GM12878 (cell line): ENCODE data around the gene PLK5. TPM values are rescaled to one million over a fixed set of nuclear protein-coding genes. Genes with fewer than 3 reads are reported as not detected.

ENCODE experiments used
- ATAC-seq: fragments of 200-7000 bp; cut with Tn5 transposase; 3 replicates; pipeline ENCODE4 v1.9.1; 2020; ENCODE audit warnings: mild to moderate bottlenecking, moderate library complexity
- BruUV-seq: library from RNA; stranded (reverse); fragments of 400-500 nt; replicated peaks from 2 replicates; lab custom pipeline; 2021; lab: Mats Ljungman, UMichigan
- CTCF ChIA-PET: fragments of 300-600 bp; sonication (Branson Sonifier 250); formaldehyde crosslinking; extraction: SDS; loops from one replicate; lab custom pipeline; 2021; ENCODE audit warnings: inconsistent platforms; lab: Yijun Ruan, JAX
- POLR2A ChIA-PET: fragments of 350-600 bp; formaldehyde crosslinking; extraction: SDS; loops from one replicate; lab custom pipeline; 2021; ENCODE audit warnings: inconsistent platforms; lab: Charles Lee
- RAD21 ChIA-PET: fragments of 300-600 bp; sonication (Branson Sonifier 250); formaldehyde crosslinking; loops from one replicate; lab custom pipeline; 2023; ENCODE audit warnings: antibody characterized with exemption; ENCODE audit not compliant: unreplicated experiment; lab: Charles Lee
- SMC1A ChIA-PET: fragments of 300-600 bp; sonication (Branson Sonifier 250); formaldehyde crosslinking; loops from one replicate; lab custom pipeline; 2023; ENCODE audit not compliant: unreplicated experiment, uncharacterized antibody; lab: Charles Lee
- DNase-seq: peaks from one replicate; pipeline ENCODE4 v3.0.0-alpha.2; 2011; ENCODE audit warnings: low read depth, low spot score
- FAIRE-seq: peaks from 3 replicates; lab custom pipeline; 2011; peaks lifted over from hg19 to GRCh38; lab: Jason Lieb, UNC
- H2AFZ ChIP-seq: 2 replicates; pipeline ENCODE4 v1.6.0; 2011; ENCODE audit warnings: low read depth, low read length, control low read depth; ENCODE audit not compliant: control insufficient read depth
- H3K27ac ChIP-seq: 2 replicates; pipeline ENCODE4 v1.5.1; 2011; ENCODE audit warnings: control low read depth; ENCODE audit not compliant: control insufficient read depth, insufficient read depth
- H3K27me3 ChIP-seq, 2 experiments: replicated peaks in 1 of 2; 2 replicates each; pipeline versions ENCODE4 v1.6.0 to v1.6.1; 2011; ENCODE audit warnings: low read length in 1 of 2; ENCODE audit not compliant: control insufficient read depth in 2 of 2, insufficient read depth in 2 of 2
- H3K36me3 ChIP-seq, 2 experiments: 2 replicates each; pipeline ENCODE4 v1.5.1; 2011; ENCODE audit warnings: low read length in 1 of 2; ENCODE audit not compliant: control insufficient read depth in 2 of 2, insufficient read depth in 2 of 2
- H3K4me1 ChIP-seq: 2 replicates; pipeline ENCODE4 v1.6.1; 2011; ENCODE audit warnings: mild to moderate bottlenecking, low read length, moderate library complexity, mixed read lengths; ENCODE audit not compliant: control insufficient read depth, insufficient read depth
- H3K4me2 ChIP-seq: 2 replicates; pipeline ENCODE4 v1.6.0; 2011; ENCODE audit warnings: control low read depth; ENCODE audit not compliant: control insufficient read depth, insufficient read depth
- H3K4me3 ChIP-seq: fragments of 200-600 bp; sonication (generic); 2 replicates; pipeline ENCODE4 v1.5.1; 2016
- H3K79me2 ChIP-seq: 2 replicates; pipeline ENCODE4 v1.6.0; 2011; ENCODE audit warnings: low read length; ENCODE audit not compliant: control insufficient read depth, insufficient read depth
- H3K9ac ChIP-seq: 2 replicates; pipeline ENCODE4 v1.8.0; 2011; ENCODE audit warnings: low read length, control low read depth, mixed read lengths; ENCODE audit not compliant: control insufficient read depth, insufficient read depth
- H3K9me3 ChIP-seq: replicated peaks from 3 replicates; pipeline ENCODE4 v1.5.1; 2011; ENCODE audit warnings: mild to moderate bottlenecking, low read length; ENCODE audit not compliant: control insufficient read depth, insufficient read depth
- H4K20me1 ChIP-seq: 2 replicates; pipeline ENCODE4 v1.6.0; 2011; ENCODE audit not compliant: control insufficient read depth, insufficient read depth
- CREB1 ChIP-seq: IDR thresholded peaks from 2 replicates; pipeline ENCODE4 v1.6.1; 2012; ENCODE audit warnings: low read depth, mild to moderate bottlenecking, inconsistent platforms
- EP300 ChIP-seq, 2 experiments: fragments of 150-350 bp in 1 of 2; IDR thresholded peaks; 2 replicates each; pipeline ENCODE4 v1.6.1; 2011 to 2012; ENCODE audit warnings: low read depth in 2 of 2, low read length in 2 of 2, borderline replicate concordance in 1 of 2, improper control_type of control experiment in 1 of 2, inconsistent platforms in 1 of 2; ENCODE audit not compliant: control insufficient read depth in 1 of 2
- HDGF ChIP-seq: fragments of 450-650 bp; IDR thresholded peaks from 2 replicates; pipeline ENCODE4 v1.6.1; 2016; ENCODE audit warnings: antibody characterized with exemption
- NR2F1 ChIP-seq: fragments of 450-650 bp; conservative IDR thresholded peaks from 2 replicates; pipeline ENCODE4 v1.6.1; 2017; ENCODE audit warnings: mild to moderate bottlenecking
- RAD21 ChIP-seq: IDR thresholded peaks from 2 replicates; pipeline ENCODE4 v1.6.1; 2011; ENCODE audit warnings: mild to moderate bottlenecking, low read depth, low read length, moderate library complexity; ENCODE audit not compliant: insufficient read depth
- SIN3A ChIP-seq: IDR thresholded peaks from 2 replicates; pipeline ENCODE4 v1.6.1; 2012; ENCODE audit warnings: low read depth, low read length, improper control_type of control experiment
- SPI1 ChIP-seq: IDR thresholded peaks from 2 replicates; pipeline ENCODE4 v1.6.1; 2011; ENCODE audit warnings: low read depth, mild to moderate bottlenecking, low read length, moderate library complexity, borderline replicate concordance; ENCODE audit not compliant: insufficient read depth
- STAT1 ChIP-seq: fragments of 450-650 bp; conservative IDR thresholded peaks from 2 replicates; pipeline ENCODE4 v1.6.1; 2014; ENCODE audit warnings: antibody characterized with exemption, mild to moderate bottlenecking
- STAT3 ChIP-seq: IDR thresholded peaks from 2 replicates; pipeline ENCODE4 v1.6.1; 2011; ENCODE audit warnings: low read depth, low read length, improper control_type of control experiment
- TAF1 ChIP-seq: IDR thresholded peaks from 2 replicates; pipeline ENCODE4 v1.6.1; 2011; ENCODE audit warnings: mild to moderate bottlenecking, low read depth, low read length, borderline replicate concordance
- WGBS: methylation state at CpG from one replicate; pipeline ENCODE4 v1.1.6; 2016; ENCODE audit warnings: low lambda C conversion rate; ENCODE audit not compliant: insufficient replicate concordance, insufficient coverage; ENCODE audit errors: missing lambda C conversion rate; 5-methylcytosine and 5-hydroxymethylcytosine counted together
- in situ Hi-C: fragments of 300-500 bp; cut with MboI; formaldehyde crosslinking; loops from 9 replicates; pipeline ENCODE4 v1.14.3; 2018; ENCODE audit warnings: mixed read lengths
- intact Hi-C: fragments of 100-400 bp; cut with micrococcal nuclease; formaldehyde crosslinking; loops from one replicate; pipeline ENCODE4 v1.14.2; 2022; ENCODE audit not compliant: unreplicated experiment
- polyA plus RNA-seq, 11 experiments: library from polyadenylated mRNA; depleted of rRNA in 4 of 11; unstranded in 6 of 11; stranded (reverse) in 5 of 11; fragments of >200 nt; fragmentation: Nextera tagmentation in 4 of 11; fragmentation: Illumina TruSeq in 1 of 11; extraction: Ambion mirVana in 4 of 11; extraction: Trizol in 1 of 11; gene quantifications; 1 replicate in 1 of 11; 2 replicates in 10 of 11; pipeline versions ENCODE4 v1.2.1 to v1.2.3, GENCODE V29; 2011 to 2016; ENCODE audit warnings: inconsistent platforms in 2 of 11, missing spikeins in 2 of 11, low read depth in 1 of 11
- total RNA-seq, 4 experiments: library from RNA; depleted of rRNA in 3 of 4; stranded (reverse); fragments of >200 nt in 3 of 4; fragmentation: Illumina TruSeq in 1 of 4; extraction: Trizol in 1 of 4; gene quantifications; 2 replicates each; pipeline versions ENCODE4 v1.2.1 to v1.2.3, GENCODE V29; 2013 to 2021
- TF ChIP-seq, protein P1 (sequence below): fragments of 450-650 bp; IDR thresholded peaks from 2 replicates; pipeline ENCODE4 v1.6.1; 2018; ENCODE audit warnings: borderline replicate concordance, mild to moderate bottlenecking; ENCODE audit not compliant: partially characterized antibody

The PLK5 gene
- total and polyA plus RNA-seq, 10 of the 15 experiments (the other 5 are each of a cell fraction or from before 2014, with no cell fraction given), result 0.13 TPM; not detected in 9

DNA sequence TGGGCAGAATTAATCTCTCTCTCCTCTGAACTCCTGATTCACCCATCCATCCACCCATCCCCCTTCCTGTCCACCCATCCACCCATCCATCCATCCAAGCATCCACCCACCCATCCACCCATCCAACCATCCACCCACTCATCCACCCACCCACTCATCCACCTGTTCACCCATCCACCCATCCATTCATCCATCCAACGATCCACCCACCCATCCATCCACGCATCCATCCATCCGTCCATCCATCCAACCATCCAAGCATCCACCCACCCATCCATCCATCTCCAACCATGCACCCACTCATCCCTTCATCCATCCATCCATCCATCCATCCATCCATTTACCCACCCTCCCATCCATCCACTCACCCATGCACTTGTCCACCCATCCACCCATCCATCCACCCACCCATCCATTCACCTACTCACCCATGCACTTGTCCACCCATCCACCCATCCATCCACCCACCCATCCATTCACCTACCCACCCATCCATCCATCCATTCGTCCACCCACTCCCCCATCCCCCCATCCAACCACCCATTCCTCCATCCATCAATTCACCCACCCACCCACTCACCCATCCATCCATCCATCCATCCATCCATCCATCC lies 25.6 kb downstream of the PLK5 start:
- Histone ChIP-seq H3K27ac (no peak overlapping the region), H3K9me3 (no peaks in the 10 kb centered on the region), H3K9ac (no peak overlapping the region), H4K20me1 (no peaks in the 10 kb centered on the region), H3K4me2 (no peak overlapping the region), H3K79me2 (no peaks in the 10 kb centered on the region), H3K27me3 (no peaks in the 10 kb centered on the region), H3K4me3 (no peak overlapping the region), H3K36me3 (no peaks in the 10 kb centered on the region), H3K4me1 (no peaks in the 10 kb centered on the region), H2AFZ (no peak overlapping the region)
- ATAC-seq (no peak), FAIRE-seq (no peak), DNase-seq (no peak)
- ChIA-PET POLR2A (no interaction called here), RAD21 (no interaction called here), SMC1A (no interaction called here), CTCF (interaction anchor here (1.5 to 4.3 kb wide), 2 partner anchors 217 to 247 kb away, joined by 7 to 57 read pairs; no protein-coding TSS in a partner anchor)
- in situ Hi-C loops, result loop anchor here (10.0 kb wide), 1 partner anchor 215 kb away; no protein-coding TSS in a partner anchor
- BruUV-seq, result no TSS peak
- TF ChIP-seq STAT1 (no peak), SIN3A (no peak), NR2F1 (no peak), STAT3 (no peak), SPI1 (no peak), HDGF (no peak), EP300 (IDR thresholded peaks at IDR 0.05; ENCODE audit: borderline replicate concordance in 1 of 2, control insufficient read depth in 1 of 2, low read depth in 2 of 2, low read length in 2 of 2) (no peak), RAD21 (no peak), TAF1 (no peak), CREB1 (no peak)
- TF ChIP-seq, protein P1, sequence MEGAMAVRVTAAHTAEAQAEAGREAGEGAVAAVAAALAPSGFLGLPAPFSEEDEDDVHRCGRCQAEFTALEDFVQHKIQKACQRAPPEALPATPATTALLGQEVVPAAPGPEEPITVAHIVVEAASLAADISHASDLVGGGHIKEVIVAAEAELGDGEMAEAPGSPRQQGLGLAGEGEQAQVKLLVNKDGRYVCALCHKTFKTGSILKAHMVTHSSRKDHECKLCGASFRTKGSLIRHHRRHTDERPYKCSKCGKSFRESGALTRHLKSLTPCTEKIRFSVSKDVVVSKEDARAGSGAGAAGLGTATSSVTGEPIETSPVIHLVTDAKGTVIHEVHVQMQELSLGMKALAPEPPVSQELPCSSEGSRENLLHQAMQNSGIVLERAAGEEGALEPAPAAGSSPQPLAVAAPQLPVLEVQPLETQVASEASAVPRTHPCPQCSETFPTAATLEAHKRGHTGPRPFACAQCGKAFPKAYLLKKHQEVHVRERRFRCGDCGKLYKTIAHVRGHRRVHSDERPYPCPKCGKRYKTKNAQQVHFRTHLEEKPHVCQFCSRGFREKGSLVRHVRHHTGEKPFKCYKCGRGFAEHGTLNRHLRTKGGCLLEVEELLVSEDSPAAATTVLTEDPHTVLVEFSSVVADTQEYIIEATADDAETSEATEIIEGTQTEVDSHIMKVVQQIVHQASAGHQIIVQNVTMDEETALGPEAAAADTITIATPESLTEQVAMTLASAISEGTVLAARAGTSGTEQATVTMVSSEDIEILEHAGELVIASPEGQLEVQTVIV, result no peak
- intact Hi-C loops, result loop anchor here (5.0 kb wide), 1 partner anchor 218 kb away; no protein-coding TSS in a partner anchor
- WGBS, result 45% methylated on average over 3 of the region's 4 CpGs
